Gastrocnemius medialis (tissue), 4 donors: ENCODE results near the gene SIAH2. TPM values are rescaled to one million over a fixed set of nuclear protein-coding genes. Genes with fewer than 3 reads are reported as not detected.

Experiments used
- ATAC-seq, 2 donors: fragments of 150-250 bp; one replicate each; pipeline ENCODE4 v1.9.1; 2016
- DNase-seq, 2 donors: peaks; one replicate each; pipeline ENCODE4 v3.0.0-alpha.2; 2019
- H3K27ac ChIP-seq, 4 donors: fragments of 200-600 bp; sonication (generic); 1 replicate in 1 of 4; 2 replicates in 3 of 4; pipeline ENCODE4 v1.5.1; 2016 to 2018; ENCODE audit warnings: mild to moderate bottlenecking in 2 of 4, moderate library complexity in 1 of 4
- H3K27me3 ChIP-seq, 3 donors: fragments of 200-600 bp; sonication (generic) in 2 of 3; 1 replicate in 1 of 3; 2 replicates in 2 of 3; pipeline versions ENCODE4 v1.5.1 to v1.6.0; 2016 to 2019; ENCODE audit warnings: mild to moderate bottlenecking in 1 of 3, moderate library complexity in 1 of 3
- H3K36me3 ChIP-seq, 2 donors: fragments of 200-600 bp; sonication (generic) in 1 of 2; one replicate each; pipeline ENCODE4 v1.5.1; 2017 to 2018
- H3K4me1 ChIP-seq, 2 donors: fragments of 200-600 bp; sonication (generic) in 1 of 2; one replicate each; pipeline ENCODE4 v1.5.1; 2016 to 2017; ENCODE audit warnings: mild to moderate bottlenecking in 2 of 2
- H3K4me3 ChIP-seq, 4 donors: fragments of 200-600 bp; sonication (generic) in 3 of 4; 1 replicate in 1 of 4; 2 replicates in 3 of 4; pipeline ENCODE4 v1.5.1; 2016 to 2019; ENCODE audit warnings: mild to moderate bottlenecking in 2 of 4
- H3K9me3 ChIP-seq, 3 donors: fragments of 200-600 bp; sonication (generic) in 2 of 3; 1 replicate in 1 of 3; 2 replicates in 2 of 3; pipeline ENCODE4 v1.5.1; 2016 to 2019
- CTCF ChIP-seq, 5 experiments: fragments of 450-650 bp in 3 of 5; fragments of 200-600 bp in 2 of 5; sonication (generic) in 2 of 5; IDR thresholded peaks in 4 of 5; conservative IDR thresholded peaks in 1 of 5; 1 replicate in 4 of 5; 2 replicates in 1 of 5; pipeline ENCODE4 v1.5.1; 2016 to 2019; ENCODE audit warnings: antibody characterized with exemption in 5 of 5, mild to moderate bottlenecking in 3 of 5, moderate library complexity in 3 of 5
- POLR2A ChIP-seq, 2 donors: fragments of 450-650 bp; IDR thresholded peaks; one replicate each; pipeline ENCODE4 v1.6.1; 2017; ENCODE audit warnings: antibody characterized with exemption in 2 of 2, mild to moderate bottlenecking in 2 of 2, moderate library complexity in 2 of 2
- in situ Hi-C, 4 donors: fragments of 200-750 bp; cut with MboI; loops; one replicate each; pipeline versions ENCODE4 v1.15.0 to v1.8.0; 2017; ENCODE audit warnings: low sequenced_read_pairs in 4 of 4
- intact Hi-C: fragments of 100-400 bp; cut with DNase I; formaldehyde crosslinking; loops from one replicate; pipeline ENCODE4 v1.15.1; 2023; ENCODE audit warnings: low total_unique reads
- total RNA-seq, 4 donors: library from RNA; depleted of rRNA; stranded (reverse); fragments of >200 nt; gene quantifications; one replicate each; pipeline versions ENCODE4 v1.1.0 to v1.2.3, GENCODE V29; 2016

SIAH2 gene
- total RNA-seq, 4 donors from 2014 or later = 10.9 to 25.6 (median 20.0) TPM

- no peak for TF ChIP-seq CTCF (IDR thresholded peaks at IDR 0.05 in 4 of 5, conservative IDR thresholded peaks at IDR 0.05 in 1 of 5)
- no peak for TF ChIP-seq POLR2A (IDR thresholded peaks at IDR 0.05)
- DNase-seq (no peak), ATAC-seq (no peak)
- Histone ChIP-seq H3K36me3 (no peaks in the 10 kb centered on the region), H3K27me3 (no peaks in the 10 kb centered on the region), H3K27ac (no peak overlapping the region), H3K9me3 (no peaks in the 10 kb centered on the region), H3K4me1 (no peaks in the 10 kb centered on the region), H3K4me3 (no peak overlapping the region)
- intact Hi-C loops = no loop called here
- in situ Hi-C loops = loop anchor here in 1 of 4 donors (25.0 kb wide), 1 partner anchor 358 kb away; no protein-coding TSS in a partner anchor
Observed at GRCh38 chr3:150779402-150779858, 16.5 kb upstream of the SIAH2 start.

GRCh38 chr3:150778793-150779401 is 15.9 kb upstream of the SIAH2 start:
- Histone ChIP-seq H3K4me3 (no peak overlapping the region), H3K9me3 (no peaks in the 10 kb centered on the region), H3K36me3 (no peaks in the 10 kb centered on the region), H3K4me1 (no peaks in the 10 kb centered on the region), H3K27me3 (no peaks in the 10 kb centered on the region), H3K27ac (no peak overlapping the region)
- in situ Hi-C loops = loop anchor here in 1 of 4 donors (25.0 kb wide), 1 partner anchor 358 kb away; no protein-coding TSS in a partner anchor
- ATAC-seq (no peak), DNase-seq (no peak)
- intact Hi-C loops = no loop called here
- TF ChIP-seq CTCF (IDR thresholded peaks at IDR 0.05 in 4 of 5, conservative IDR thresholded peaks at IDR 0.05 in 1 of 5) (no peak), POLR2A (IDR thresholded peaks at IDR 0.05) (no peak)

- DNase-seq (no peak), ATAC-seq (no peak)
- in situ Hi-C loops (loop anchor here in 1 of 4 donors (25.0 kb wide), 1 partner anchor 362 kb away; no protein-coding TSS in a partner anchor), intact Hi-C loops (no loop called here)
- Histone ChIP-seq H3K36me3 (no peaks in the 10 kb centered on the region), H3K9me3 (no peaks in the 10 kb centered on the region), H3K27me3 (no peaks in the 10 kb centered on the region), H3K4me1 (no peaks in the 10 kb centered on the region), H3K4me3 (no peak overlapping the region), H3K27ac (no peak overlapping the region)
- TF ChIP-seq CTCF (IDR thresholded peaks at IDR 0.05 in 4 of 5, conservative IDR thresholded peaks at IDR 0.05 in 1 of 5) (no peak), POLR2A (IDR thresholded peaks at IDR 0.05) (no peak)
Observed at GRCh38 chr3:150775001-150775599, 12.1 kb upstream of the SIAH2 start.

GRCh38 chr3:150773616-150774192 is 10.7 kb upstream of the SIAH2 start:
- intact Hi-C loops = no loop called here
- Histone ChIP-seq H3K36me3 (no peaks in the 10 kb centered on the region), H3K27me3 (no peaks in the 10 kb centered on the region), H3K4me1 (no peaks in the 10 kb centered on the region), H3K9me3 (no peaks in the 10 kb centered on the region), H3K27ac (peak overlapping the region in 3 of 4 donors; percentile 24 to 52 (median 28)), H3K4me3 (no peak overlapping the region)
- peak; percentile 80 to 94 for ATAC-seq
- no peak for TF ChIP-seq CTCF (IDR thresholded peaks at IDR 0.05 in 4 of 5, conservative IDR thresholded peaks at IDR 0.05 in 1 of 5)
- TF ChIP-seq POLR2A (IDR thresholded peaks at IDR 0.05) = peak in 1 of 2 donors; percentile 7
- peak; percentile 55 to 65 for DNase-seq
- in situ Hi-C loops = no loop called here
